Neural crest cell (in vitro differentiated cells): Measurements from ENCODE around the gene TMEM201. TPM values are rescaled to one million over a fixed set of nuclear protein-coding genes. Genes with fewer than 3 reads are reported as not detected.
"Not testable (repeated sequence)": the region's sequence is repeated elsewhere in the genome, so short reads cannot be mapped to it uniquely, and the experiment has no call there.

Experiments used
- DNase-seq: peaks from one replicate; pipeline ENCODE4 v3.0.0; 2021; ENCODE audit warnings: low read depth, mixed read lengths, low spot score
- H3K27ac Mint-ChIP-seq: one replicate; pipeline ENCODE4 v1.8.0; 2021; ENCODE audit warnings: mild to moderate bottlenecking, mixed read lengths; ENCODE audit not compliant: unreplicated experiment
- H3K27me3 Mint-ChIP-seq: 2 replicates; pipeline ENCODE4 v1.8.0; 2021; ENCODE audit warnings: low read depth, mild to moderate bottlenecking, mixed read lengths
- H3K36me3 Mint-ChIP-seq: 2 replicates; pipeline ENCODE4 v1.8.0; 2021; ENCODE audit warnings: low read depth, mild to moderate bottlenecking, mixed read lengths
- H3K4me1 Mint-ChIP-seq: 2 replicates; pipeline ENCODE4 v1.8.0; 2021; ENCODE audit warnings: mixed read lengths
- H3K4me3 Mint-ChIP-seq: one replicate; pipeline ENCODE4 v1.8.0; 2021; ENCODE audit warnings: mild to moderate bottlenecking, mixed read lengths
- H3K9me3 Mint-ChIP-seq: 2 replicates; pipeline ENCODE4 v1.8.0; 2021; ENCODE audit warnings: mixed read lengths
- total RNA-seq: library from RNA; stranded (reverse); gene quantifications from 2 replicates; pipeline ENCODE4 v1.2.1, GENCODE V29; 2021
- TF ChIP-seq, protein P1 (sequence below): fragments of 200-600 bp; sonication (generic); conservative IDR thresholded peaks from 2 replicates; pipeline ENCODE4 v1.5.0; 2021; ENCODE audit warnings: antibody characterized with exemption, mild to moderate bottlenecking

The TMEM201 gene
- total RNA-seq, 1 donor from 2014 or later, result 41.4 TPM

DNA sequence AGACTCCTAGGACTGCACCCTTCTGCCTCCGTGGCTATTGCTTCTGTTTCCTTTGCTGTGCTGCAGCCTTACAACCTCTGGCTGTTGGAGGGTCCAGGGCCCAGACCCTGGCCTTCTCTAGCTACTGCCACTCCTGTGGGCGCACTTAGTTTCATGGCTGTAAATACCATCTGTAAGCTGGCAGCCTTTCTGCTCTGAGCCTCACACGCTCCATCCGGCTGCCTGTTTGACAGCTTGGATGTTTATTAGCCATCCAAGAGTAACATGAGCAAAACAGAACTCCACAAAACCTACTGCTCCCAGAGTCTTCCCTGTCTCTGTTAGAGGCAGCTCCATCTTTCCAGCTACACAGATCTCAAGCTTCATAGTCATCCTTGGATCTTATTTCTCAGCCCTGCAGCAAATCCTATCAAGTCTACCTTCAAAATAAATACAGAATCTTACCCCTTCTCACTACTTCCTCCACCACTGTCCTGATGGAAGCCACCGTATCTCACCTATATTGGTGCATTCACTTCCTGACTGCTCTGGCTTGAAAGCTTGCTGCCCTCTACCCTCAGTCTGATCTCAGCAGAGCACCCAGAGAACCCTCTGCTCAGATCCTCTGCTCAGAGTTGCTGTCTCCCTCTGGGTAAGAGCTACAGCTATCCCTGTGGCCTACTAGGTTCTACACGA, 30.3 kb upstream of the TMEM201 start:
- no peak for DNase-seq
- Mint-ChIP-seq H3K4me1 (peaks cover 16% of the 10 kb centered on the region), H3K9me3 (peaks cover 3% of the 10 kb centered on the region), H3K27me3 (no peaks in the 10 kb centered on the region), H3K4me3 (no peak overlapping the region), H3K27ac (no peak overlapping the region), H3K36me3 (peaks cover 12% of the 10 kb centered on the region)
- TF ChIP-seq, protein P1, sequence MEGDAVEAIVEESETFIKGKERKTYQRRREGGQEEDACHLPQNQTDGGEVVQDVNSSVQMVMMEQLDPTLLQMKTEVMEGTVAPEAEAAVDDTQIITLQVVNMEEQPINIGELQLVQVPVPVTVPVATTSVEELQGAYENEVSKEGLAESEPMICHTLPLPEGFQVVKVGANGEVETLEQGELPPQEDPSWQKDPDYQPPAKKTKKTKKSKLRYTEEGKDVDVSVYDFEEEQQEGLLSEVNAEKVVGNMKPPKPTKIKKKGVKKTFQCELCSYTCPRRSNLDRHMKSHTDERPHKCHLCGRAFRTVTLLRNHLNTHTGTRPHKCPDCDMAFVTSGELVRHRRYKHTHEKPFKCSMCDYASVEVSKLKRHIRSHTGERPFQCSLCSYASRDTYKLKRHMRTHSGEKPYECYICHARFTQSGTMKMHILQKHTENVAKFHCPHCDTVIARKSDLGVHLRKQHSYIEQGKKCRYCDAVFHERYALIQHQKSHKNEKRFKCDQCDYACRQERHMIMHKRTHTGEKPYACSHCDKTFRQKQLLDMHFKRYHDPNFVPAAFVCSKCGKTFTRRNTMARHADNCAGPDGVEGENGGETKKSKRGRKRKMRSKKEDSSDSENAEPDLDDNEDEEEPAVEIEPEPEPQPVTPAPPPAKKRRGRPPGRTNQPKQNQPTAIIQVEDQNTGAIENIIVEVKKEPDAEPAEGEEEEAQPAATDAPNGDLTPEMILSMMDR, result no peak

DNA sequence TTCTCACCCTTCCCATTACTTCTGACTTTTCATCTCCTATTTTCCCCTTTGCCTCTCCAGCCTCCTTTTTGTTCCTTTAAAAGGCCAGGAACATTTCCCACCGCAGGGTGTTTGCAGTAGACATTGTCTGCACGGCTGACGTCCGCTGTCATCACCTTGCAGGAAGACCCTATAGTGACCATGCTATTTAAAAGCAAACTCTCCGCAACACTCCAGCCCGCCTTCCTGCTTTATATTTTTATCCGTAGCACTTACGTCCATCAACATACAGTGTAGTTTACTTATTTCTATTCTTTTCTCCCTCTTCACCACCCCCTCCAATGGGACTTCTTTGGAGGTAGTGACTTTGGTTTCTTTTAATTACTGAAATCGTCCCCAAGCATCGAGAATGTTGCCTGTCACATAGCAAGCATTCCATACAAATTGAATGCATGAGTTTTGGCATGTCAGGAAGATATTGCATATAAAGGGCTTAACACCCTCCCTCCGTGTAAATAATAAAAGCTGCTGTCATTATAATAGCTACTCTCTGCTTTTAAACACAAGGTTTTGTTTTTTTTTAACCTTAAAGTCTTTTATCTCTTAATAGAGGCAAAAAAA, 29.7 kb upstream of the TMEM201 start:
- H3K4me3 Mint-ChIP-seq, result no peak overlapping the region
- peaks cover 13% of the 10 kb centered on the region for H3K36me3 Mint-ChIP-seq
- no peaks in the 10 kb centered on the region for H3K27me3 Mint-ChIP-seq

DNA sequence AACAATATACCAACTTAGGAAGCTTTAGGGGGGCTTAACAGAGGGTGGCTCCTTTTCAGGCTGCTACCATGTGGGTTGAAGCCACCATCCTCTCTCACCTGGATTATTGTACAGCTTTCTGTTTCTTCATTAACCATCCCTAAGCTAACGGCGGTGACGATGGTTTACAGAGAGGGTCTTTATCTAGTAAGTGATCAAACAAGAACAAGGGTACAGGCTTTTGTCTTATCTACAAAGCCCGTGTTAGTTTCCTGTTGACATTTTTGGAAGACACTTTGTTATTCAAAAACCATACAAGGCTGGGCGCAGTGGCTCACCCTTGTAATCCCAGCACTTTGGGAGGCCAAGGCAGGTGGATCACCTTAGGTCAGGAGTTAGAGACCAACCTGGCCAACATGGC, 29.0 kb upstream of the TMEM201 start:
- DNase-seq, result no peak
- H3K4me3 Mint-ChIP-seq, result no peak overlapping the region
- TF ChIP-seq, protein P1, result no peak
- peaks cover 16% of the 10 kb centered on the region for H3K4me1 Mint-ChIP-seq
- H3K27me3 Mint-ChIP-seq, result no peaks in the 10 kb centered on the region
- H3K9me3 Mint-ChIP-seq, result peaks cover 3% of the 10 kb centered on the region
- H3K27ac Mint-ChIP-seq, result no peak overlapping the region
- H3K36me3 Mint-ChIP-seq, result peaks cover 14% of the 10 kb centered on the region

More for the DNA sequence above, 29.7 kb upstream of the TMEM201 start:
- TF ChIP-seq, protein P1, result no peak
- DNase-seq, result no peak
- Mint-ChIP-seq H3K27ac (no peak overlapping the region), H3K4me1 (peaks cover 16% of the 10 kb centered on the region), H3K9me3 (peaks cover 3% of the 10 kb centered on the region)

DNA sequence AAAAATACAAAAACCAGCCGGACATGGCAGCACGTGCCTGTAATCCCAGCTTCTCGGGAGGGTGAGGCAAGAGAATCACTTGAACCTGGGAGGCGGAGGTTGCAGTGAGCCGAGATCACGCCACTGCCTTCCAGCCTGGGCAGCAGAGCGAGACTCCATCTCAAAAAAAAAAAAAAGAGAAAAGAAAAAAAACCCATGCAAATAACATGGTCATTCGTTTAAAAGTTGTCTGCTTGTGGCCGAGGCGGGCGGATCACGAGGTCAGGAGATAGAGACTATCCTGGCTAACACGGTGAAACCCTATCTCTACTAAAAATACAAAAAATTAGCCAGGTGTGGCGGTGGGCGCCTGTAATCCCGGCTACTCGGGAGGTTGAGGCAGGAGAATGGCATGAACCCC, 28.6 kb upstream of the TMEM201 start:
- not testable (repeated sequence) for H3K27ac Mint-ChIP-seq, H3K4me3 Mint-ChIP-seq, H3K9me3 Mint-ChIP-seq, DNase-seq, H3K27me3 Mint-ChIP-seq
- peaks cover 13% of the 10 kb centered on the region for H3K36me3 Mint-ChIP-seq
- H3K4me1 Mint-ChIP-seq, result peaks cover 16% of the 10 kb centered on the region

DNA sequence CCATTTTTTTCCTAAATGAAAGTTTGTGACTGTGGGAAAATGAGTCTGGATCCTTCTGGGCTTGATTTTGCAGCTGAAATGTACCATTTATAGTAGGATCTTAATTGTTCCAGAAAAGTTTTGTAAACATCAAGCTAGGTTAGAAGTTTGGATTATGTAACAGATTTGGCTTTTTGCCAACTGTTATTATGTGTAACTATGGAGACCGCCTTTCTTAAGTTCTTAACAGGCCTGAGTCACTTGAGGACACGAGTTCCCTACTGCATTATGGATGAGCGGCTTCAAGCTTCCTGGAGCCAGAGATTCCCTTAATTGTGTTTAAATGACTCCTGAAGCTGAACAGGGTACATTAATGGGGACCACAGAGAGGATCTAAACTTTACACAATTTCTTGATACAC, 27.3 kb upstream of the TMEM201 start:
- Mint-ChIP-seq H3K36me3 (peaks cover 10% of the 10 kb centered on the region), H3K27ac (no peak overlapping the region), H3K27me3 (no peaks in the 10 kb centered on the region), H3K4me1 (peaks cover 16% of the 10 kb centered on the region), H3K4me3 (no peak overlapping the region), H3K9me3 (peaks cover 3% of the 10 kb centered on the region)
- TF ChIP-seq, protein P1, result no peak
- DNase-seq, result no peak

DNA sequence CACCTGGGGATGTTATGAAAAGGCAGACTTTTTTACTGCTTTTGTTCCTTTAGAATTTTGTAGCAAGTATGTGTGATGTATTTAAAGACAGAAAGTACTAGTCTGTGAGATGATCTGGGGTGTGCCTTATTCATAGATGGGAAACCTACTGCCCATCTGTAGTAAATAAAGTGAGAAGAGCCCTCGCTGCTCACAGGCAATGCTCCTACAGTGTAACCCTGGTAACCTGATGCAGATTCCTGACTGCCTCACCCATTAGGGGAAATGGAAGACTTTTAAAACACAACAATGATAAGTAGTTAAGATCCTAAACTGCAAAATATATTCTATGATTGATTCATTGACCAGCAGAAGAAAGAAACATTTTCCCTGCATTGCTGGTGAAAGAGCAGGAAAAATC, 19.4 kb upstream of the TMEM201 start:
- H3K27ac Mint-ChIP-seq, result no peak overlapping the region
- no peaks in the 10 kb centered on the region for H3K9me3 Mint-ChIP-seq
- H3K4me3 Mint-ChIP-seq, result no peak overlapping the region
- DNase-seq, result no peak
- H3K4me1 Mint-ChIP-seq, result no peaks in the 10 kb centered on the region
- TF ChIP-seq, protein P1, result no peak
- no peaks in the 10 kb centered on the region for H3K27me3 Mint-ChIP-seq
- H3K36me3 Mint-ChIP-seq, result peaks cover 6% of the 10 kb centered on the region

DNA sequence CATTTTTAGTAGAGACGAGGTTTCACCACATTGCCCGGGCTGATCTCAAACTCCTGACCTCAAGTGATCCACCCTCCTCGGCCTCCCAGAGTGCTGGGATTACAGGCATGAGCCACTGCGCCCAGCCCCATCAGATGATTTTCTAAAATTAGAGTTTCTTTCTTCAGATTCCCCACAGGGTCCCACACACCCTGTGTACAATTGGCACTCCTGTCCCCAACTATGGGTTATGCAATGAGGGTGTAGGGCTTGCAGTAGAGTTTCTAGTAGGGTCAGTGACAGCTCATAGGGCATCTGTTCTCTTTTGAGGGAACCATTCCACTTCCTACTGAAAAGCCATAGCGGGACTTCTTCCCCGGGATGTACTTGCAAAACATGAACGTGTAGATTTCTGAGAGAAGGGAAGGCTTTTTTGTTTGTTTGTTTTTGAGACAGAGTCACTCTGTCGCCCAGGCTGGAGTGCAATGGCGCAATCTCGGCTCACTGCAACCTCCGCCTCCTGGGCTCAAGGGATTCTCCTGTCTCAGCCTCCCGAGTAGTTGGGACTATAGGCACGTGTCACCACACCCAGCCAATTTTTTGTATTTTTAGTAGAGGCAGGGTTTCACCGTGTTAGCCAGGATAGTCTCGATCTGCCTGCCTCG, 17.7 kb upstream of the TMEM201 start:
- not testable (repeated sequence) for H3K36me3 Mint-ChIP-seq, H3K4me1 Mint-ChIP-seq, H3K27me3 Mint-ChIP-seq, H3K27ac Mint-ChIP-seq, DNase-seq, H3K9me3 Mint-ChIP-seq, H3K4me3 Mint-ChIP-seq
